Fibroblast of peridontal ligament (primary cell): Measurements from ENCODE around the gene MRPL11.

Source experiments
- DNase-seq: peaks from one replicate; pipeline ENCODE4 v3.0.0-alpha.2; 2010; ENCODE audit errors: extremely low read depth

MRPL11 gene

DNA sequence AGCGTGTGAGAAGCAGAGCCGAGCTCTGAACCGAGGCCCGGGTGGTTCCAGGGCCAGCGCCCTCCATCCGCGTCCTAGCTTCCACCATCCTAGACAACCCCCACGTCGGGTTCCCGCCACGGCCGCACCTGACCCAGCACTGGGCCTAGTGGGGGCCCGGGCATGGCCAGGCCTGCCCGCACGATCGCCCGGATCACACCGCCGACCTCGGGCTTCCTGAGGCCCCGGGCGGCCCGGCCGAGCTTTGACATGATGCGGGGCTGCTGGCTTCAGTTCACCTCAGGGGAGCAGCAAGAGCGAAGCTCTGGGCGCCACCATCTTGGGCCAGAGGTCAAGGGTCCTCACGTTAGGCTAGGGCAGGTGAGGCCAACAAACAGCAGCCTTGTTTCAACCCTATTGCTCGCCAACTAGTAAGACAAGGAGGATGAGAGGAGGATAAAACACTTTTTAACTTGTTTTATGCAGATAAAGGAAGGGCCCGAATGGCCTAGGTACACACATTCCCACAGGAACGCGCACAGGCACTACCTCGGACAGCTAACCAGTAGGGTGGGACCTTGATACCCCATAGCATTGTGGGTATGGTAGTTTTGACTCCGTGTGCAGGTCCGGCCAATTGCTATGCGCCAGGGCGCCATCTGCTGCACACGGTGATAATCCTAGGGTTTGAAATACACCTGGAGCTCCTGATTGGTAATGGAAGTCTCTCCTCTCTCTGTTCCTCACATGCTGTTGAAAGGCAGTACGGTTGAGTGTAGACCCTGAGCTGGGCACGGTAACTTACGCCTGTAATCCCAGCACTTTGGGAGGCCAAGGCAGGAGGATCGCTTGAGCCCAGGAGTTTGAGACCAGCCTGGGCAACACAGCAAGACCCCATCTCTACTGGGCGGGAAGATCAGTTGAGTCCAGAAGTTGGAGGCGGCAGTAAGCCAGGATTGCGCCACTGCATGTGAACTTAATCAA lies at the start of gene MRPL11:
TSS of gene MRPL11 (minus strand) at position 345 of the 963 bp plus-strand sequence. CDS start at position 251, 94 bp downstream.
- peak; percentile 92 for DNase-seq

DNA sequence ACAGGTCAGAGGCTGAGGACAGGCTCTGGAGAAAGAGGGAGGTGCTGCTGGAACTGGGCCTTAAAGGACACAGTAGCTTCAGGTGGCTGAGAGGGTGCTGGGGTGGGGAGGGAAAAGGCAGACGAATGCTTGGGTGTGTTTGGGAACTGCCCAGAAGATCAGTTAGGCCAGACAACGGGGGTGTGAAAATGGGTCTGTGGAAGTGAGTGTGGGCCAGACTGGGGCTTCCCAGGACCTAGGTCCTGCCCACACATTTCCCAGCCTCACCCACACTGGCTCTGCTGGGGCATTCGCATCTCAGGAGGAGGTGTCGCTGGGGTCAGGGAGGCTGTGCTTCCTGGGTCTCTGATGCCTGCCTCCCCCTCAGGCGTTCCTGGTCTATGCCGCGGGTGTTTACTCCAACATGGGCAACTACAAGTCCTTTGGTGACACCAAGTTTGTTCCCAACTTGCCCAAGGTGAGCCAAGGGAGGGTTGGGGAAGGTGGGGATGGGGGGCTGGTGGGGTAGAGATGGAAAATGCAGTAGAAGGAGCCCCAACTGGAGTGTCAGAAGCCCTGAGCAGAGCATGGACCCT lies 46.2 kb upstream of the MRPL11 start:
- no peak for DNase-seq

DNA sequence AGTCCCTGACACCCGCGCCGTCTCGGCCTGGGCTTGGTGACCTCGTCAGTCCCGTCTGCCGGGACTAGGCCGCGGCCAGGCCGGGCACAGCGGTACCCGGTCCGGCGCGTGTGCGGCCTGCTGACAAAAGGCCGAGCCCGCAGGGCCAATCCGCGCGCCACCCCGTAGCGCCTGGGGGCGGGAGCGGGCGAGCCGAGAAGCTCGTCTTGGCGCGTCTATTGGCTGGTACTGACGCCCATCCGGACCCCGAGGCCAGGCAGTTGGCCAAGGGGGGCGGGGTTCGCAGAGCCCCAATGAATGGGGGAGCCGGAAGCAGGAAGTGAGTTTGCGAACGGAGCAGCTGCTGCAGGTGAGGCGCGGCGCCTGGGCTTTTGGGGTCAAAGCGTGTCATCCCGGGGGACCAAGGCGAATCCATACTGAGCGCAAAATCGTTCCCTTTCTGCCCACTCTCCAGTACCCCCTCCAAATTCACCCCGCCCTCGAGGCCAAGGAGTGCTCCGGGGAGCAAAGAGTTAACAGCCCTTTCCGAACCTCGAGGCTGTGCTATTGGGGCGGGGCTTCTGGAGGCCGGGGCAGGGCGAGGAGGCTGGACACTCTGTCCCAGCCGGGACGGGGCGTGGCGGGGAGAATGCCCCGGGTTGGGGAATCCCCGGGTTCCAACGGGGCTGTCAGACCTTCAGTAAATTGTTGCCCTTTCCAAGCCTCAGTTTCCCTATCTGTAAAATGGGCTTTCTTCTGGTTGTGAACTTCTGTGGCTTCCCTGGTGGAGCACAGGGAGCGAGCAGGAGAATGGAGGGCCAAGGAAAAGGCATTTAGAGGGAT lies 41.7 kb upstream of the MRPL11 start, which contains the start of gene DPP3:
TSS of gene DPP3 (plus strand) at position 318 of the 822 bp plus-strand sequence. CDS start 1,767 bp downstream, outside the sequence.
- peak; percentile 92 for DNase-seq

DNA sequence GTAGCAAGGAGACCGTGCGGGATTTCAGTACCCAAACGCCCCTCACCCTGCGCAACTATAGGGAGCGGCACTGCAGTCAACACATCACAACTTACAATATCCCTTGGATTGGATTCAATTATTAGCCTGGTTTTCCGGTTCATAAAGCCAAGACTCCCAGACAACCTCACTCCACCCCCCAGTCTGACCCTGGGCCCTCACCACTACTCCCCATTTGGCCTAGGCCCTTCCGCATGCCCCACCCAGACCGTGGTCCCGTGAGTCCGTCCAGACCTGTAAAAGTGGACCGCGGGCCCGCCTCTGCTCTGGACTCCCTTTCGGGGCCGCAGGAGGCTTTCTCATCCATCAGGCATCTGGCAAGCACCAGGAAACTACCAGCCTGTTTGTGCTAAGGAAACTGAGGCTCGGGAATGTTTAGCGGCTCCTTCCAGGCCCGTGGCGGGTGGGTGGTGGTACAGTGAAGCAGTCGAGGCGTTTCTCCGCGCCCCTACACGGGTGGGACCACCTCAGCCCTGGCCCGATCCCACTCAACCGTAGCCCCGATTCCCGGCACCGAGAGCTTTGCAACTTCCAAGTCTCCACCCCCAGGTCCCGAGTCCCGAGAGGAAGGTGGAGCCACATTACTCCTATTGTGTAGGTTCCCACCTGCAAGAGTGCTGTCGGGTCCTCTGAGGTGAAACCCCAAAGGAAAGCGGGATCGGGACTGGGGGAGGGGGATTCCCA lies 40.9 kb upstream of the MRPL11 start:
- peak; percentile 40 for DNase-seq

DNA sequence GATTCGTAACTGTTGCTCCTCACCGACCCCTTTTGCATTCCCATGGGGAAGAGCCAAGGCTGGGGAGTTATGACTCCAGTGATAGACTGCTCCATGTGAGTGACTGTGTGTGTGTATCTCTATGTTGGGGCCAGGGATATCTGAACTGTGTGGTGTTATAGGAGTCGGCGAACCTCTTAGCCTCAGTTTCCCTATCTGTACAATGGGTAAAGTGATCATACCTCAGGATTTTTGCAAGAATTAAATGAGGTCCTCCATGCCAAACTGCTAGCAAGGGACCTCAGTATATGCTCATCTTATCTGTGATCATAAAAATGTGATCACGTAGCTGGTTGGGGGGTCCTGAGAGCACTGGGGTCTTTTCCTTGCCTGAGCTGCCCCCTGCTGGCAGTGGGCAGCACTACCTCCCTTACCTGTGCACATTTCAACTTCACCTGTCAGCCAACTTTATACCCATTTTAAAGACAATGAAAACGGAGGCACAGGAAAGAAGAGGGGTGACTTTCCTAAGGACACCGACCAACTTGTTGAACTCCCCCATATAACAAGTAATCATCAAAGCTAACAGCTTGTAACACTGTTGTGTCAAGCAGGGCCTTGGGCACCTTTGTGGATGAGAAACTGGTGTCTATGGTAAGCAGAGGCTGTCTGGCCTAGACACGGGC lies 40.2 kb upstream of the MRPL11 start:
- no peak for DNase-seq

DNA sequence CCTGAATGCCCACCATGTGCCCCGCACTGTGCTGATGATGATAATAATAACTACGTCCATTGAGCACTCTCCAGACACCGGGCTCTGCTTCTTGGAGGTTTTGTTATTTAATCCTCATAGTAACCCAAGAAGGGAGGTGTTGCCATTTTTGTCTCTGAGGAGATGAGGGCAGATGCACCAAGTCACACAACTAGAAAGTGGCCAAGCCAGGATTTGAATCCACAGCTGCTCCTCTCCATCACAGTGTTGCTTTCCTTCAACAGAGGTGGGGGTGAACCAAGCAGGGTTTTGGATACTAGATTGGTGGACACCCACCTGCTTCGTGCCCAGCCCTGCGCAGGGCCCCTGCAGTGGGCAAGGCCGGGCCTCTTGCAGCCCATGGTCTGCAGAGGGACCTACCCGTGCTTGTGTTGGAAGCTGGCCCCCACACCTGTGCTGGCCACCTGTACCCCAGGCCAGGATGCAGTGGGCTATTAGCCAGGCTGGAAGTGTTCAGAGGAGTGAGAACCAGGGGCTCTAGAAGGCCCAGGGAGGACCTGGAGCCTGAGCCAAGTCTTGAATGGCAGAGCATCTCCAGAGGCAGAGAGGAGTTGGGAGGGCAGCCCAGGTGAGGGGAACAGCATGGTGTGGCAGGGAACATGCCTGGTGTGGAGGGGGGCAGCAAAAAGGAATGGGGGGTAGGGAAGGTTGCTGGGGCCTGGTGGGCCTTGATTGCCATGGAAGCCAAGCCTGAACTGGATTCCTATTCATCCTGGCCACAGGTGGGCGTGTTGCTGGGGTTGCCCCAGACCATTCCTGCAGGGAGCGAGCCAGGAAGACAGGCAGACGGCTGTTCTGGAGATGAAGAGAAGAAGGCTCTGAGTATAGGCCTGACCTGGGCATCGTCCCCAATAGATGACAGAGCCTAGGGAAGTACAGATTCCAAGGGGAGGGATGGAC lies 38.9 kb upstream of the MRPL11 start:
- no peak for DNase-seq

DNA sequence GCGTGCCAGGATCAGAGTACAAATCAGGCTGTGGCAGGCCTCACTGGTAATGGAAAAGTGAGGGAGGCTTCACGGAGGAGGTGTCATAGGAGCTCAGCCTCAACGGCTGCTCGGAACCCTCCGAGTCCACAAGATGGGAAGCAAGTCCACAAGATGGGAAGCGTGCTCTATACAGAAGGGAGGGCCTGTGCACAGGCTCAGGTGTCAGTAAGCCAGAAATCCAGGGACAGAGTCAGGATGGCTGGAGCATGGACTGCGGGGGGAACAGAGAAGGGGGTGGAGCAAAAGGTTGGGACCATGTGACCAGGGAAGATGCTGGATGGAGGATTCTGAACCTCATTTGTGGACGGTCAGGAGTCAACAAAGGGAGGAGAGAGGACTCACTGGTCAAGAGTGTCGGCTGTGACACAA lies 38.2 kb upstream of the MRPL11 start:
- DNase-seq = no peak

DNA sequence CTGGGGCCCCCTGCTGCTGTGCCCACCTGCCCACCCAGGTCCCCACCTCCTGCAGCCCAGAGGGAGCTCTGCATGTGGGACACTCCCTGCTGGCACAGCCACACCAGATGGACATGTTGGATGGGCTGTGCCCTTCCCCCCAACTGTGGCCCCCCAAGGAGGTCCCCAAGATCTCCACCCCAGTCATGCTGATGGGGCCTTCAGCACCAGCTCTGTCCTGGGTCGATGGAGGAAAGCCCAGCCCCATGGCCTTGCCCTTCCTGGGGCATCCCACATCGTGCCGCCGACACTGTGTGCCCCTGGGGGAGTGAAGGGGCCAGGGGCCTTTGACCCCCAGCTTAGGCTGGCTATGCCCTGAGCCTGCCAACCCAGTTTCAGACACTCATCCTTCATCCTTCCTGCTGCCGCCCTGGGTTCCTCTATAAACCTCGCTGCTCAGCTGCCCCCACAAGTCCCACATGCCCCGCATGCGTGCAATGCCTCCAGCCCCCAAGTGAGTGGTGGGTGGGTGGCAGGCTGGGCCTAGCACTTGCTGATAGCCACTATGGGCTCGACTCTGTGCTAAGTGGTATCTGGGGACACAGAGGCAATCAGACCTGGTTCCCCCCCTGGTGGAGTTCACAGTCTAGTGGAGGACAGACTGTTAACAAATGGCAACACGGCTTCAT lies 37.7 kb upstream of the MRPL11 start:
- DNase-seq = no peak

DNA sequence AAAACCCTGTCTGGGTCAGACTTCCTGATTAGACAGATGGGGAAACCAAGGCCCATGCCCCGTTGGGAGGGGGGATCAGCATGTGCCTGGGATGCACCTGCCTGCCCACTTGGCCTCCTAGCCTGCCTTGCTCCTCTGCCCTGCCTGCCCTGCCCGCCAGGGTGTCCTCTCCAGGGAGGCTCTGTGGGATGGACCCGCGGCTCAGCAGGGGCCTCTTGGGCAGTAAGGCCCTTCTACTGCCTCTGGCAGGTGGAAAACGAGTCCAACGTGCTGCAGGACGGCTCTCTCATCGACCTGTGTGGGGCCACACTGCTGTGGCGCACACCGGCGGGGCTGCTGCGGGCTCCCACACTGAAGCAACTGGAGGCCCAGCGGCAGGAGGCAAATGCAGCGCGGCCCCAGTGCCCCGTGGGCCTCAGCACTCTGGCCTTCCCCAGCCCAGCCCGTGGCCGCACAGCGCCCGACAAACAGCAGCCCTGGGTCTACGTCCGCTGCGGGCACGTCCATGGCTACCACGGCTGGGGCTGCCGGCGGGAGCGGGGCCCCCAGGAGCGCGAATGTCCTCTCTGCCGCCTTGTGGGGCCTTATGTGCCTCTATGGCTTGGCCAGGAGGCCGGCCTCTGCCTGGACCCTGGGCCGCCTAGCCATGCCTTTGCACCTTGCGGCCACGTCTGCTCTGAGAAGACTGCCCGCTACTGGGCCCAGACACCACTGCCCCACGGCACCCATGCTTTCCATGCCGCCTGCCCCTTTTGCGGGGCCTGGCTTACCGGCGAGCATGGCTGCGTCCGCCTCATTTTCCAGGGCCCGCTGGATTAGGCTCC lies 36.9 kb upstream of the MRPL11 start:
- no peak for DNase-seq

DNA sequence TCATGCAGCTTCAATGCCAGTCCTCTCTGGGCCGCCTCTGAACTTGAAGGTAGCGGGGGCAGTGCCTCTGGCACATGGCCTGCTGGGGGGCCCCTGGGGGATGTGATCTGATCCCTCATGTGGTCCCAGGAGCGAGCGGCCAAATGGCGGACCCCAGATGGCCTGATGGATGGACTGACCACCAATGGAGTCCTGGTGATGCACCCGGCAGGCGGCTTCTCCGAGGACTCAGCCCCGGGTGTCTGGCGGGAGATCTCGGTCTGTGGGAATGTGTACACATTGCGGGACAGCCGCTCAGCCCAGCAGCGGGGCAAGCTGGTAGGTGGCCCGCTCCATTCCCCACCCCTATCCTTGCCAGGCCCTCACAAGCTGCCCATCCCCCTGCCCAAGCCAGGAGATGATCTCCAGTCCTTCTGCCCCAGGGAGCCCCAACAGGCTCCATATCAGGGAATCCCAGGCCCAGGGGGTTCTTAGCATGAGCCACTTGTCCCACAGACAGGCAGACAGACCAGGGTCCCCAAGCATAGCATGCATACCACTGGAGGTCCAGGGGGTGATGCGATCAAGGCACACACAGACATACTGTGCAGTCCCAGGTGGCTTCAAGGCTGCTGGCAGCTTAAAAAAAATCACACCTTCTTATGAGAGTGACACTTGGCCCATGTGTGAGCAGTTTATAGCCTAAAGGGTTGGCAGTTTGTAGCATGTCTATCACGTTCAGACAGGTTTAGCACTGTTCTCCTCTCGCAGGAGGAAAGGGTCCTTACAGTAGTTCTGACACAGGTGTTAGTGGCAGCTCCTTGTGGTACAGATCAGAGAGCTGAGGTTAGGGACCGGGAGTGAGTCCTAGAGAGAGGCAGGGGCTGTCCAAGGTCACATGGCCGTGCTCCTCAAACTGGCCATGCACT lies 35.2 kb upstream of the MRPL11 start:
- no peak for DNase-seq

DNA sequence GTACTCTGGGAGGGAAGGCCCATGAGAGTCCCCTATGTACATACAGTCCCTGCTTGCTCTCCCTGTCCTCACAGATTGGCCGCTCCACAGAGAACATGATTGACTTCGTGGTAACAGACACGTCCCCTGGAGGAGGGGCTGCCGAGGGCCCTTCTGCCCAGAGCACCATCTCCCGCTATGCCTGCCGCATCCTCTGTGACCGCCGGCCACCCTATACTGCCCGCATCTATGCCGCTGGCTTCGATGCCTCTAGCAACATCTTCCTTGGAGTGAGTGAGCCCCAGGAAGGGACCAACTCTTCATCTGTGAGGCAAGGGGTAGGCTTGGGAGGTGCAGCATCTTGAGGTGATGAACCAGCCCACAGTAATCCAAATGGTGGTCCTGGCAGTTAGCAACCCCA lies 34.5 kb upstream of the MRPL11 start:
- DNase-seq = no peak

DNA sequence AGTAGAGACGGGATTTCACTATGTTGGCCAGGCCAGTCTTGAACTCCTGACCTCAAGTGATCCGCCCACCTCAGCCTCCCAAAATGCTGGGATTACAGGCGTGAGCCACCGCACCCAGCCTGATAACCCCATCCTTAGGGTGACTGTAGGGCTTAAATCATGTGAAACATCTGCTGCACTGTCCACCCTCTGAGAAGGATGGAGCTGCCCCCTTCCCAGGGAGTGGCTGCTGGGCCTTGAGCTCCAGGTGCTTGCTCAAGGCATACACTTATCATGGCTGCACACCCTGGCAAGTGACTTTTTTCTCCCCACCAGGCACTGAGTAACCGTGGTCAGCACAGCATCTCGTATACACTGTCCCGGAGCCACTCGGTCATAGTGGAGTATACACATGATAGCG lies 33.4 kb upstream of the MRPL11 start:
- no peak for DNase-seq

DNA sequence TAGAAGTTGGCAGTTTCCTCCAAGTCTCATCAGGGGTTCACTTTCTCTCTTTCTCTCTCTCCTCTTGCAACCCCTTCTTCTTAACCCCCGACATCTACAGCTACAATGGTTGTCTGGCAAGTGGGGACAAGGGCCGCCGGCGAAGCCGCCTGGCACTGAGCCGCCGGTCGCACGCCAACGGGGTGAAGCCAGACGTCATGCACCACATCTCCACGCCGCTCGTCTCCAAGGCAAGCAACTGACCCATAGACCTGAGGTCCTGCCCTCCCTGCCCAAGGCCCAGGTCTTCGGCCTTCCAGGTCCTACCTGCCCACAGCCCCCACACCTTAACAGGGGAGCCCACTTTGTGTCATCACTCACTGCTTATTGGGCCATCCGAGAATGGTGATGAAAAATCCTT lies 32.5 kb upstream of the MRPL11 start:
- DNase-seq = no peak

DNA sequence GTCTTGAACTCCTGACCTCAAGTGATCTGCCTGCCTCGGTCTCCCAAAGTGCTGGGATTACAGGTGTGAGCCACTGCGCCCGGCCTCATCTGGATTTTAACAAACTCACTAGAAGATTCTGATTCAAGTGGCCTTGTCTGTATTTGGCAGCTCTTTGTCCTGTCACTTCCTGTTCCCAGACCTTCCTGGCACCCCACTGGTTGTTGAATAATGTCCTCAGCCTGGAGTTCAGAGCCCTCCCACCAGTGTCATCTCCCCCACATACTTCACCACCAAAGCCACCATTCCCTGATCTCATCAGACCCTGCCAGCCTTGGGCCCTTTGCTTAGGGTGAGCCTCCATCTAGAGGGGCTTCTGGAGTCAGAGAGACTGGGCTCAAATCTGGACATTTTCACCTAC lies 31.4 kb upstream of the MRPL11 start:
- no peak for DNase-seq

DNA sequence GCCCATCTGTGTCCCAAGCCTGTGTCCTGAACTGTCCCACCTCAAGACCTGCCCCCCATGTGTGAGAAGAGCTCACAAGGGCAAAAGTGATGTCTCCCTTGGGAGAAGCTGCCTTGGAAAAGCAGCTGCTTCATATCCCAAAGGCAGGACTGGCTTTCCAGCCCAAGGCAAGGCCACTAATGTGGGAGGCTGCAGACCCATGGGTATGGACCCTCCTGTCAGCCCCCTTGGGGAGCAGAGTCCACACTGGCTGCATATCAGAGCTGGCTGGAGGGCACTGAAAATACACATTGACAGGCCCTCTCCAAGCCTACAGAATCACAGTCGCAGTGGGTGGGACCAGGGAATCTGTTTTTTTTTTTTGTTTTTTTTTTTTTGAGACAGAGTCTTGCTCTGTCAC lies 30.8 kb upstream of the MRPL11 start:
- DNase-seq = no peak

DNA sequence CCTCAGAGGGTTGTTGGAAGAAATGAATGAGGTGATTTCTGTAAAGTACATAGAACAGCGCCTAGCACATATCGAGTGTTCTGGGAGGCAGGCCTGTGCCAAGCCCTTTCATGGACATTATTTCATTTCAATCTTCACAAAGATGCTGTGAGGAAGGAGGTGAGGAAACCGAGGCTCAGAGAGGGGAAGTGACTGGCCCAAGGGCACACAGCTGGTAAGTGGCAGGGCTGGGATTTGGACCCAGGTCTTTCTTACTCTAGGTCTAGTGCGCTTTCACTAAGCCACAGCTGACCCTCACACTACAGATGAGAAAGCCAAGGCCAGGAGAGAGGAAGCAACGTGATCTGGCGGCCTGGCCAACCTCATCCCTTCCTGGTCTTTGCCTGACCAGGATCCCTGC lies 30.0 kb upstream of the MRPL11 start:
- no peak for DNase-seq

DNA sequence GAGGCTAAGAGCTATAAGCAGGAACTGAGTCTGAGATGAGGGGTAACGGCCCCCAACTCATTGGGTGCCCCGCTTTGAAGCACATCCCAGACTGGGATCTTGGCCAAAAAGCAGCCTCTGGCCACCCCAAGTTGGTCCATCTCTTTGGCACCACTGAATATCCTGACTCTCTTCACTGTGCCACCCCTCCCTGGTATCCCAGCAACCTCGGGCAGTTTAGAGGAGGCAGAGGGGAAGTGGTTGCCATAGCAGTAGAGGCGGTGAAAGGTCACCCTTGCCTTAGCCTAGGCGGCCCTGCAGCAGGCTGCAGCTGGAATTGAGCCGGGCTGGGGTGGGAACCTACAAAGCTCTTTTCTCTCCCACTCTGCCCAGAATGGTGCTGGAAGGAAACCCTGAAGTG lies 29.1 kb upstream of the MRPL11 start:
- DNase-seq = peak; percentile 14
